Activated CD4-positive, alpha-beta T cell treated with anti-CD3 and anti-CD28 coated beads for 48 hours (primary cell): Measurements from ENCODE around the gene ZNF26.

Experiments
- DNase-seq: peaks from one replicate; pipeline ENCODE4 v3.0.0-alpha.2; 2020

The ZNF26 gene

DNA sequence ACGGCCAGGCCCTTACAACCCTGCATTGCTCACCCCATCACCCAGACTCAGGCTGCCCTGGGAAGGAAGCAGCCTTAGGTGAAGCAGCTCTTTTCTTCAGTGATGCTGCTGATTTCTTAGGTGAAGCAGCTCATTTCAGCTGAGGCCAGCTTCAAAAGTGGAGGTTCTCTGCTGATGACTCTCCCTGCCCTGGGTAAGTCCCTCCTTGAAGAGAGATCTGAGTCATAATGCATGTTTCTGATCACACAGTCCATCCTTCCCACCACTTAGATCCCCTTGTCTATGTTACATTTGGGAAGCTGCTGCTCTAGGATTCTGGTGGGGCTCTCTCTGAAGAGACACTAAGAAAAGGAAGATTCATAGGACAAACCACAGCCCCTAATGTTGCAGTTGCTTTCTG is 77.4 kb downstream of the ZNF26 start:
- no peak for DNase-seq

DNA sequence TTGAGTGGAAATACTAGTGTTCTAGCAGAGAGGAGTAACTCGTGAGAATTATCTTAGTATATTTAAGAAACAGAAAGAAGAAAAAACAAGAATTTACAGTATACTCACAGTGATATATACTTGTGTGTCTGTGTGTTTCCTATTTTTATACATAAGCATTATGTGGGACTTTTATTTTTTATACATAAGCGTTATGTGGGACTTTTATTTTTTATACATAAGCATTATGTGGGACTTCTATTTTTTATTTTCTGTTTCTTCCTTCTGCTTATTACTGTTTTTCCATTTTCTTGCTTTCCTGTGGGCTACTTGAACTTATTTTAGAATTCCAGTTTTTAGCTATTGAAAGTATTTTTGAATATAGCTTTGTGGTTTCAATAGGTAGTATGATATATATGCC is 87.7 kb downstream of the ZNF26 start:
- no peak for DNase-seq
